Thoracic aorta (tissue), 2 donors: ENCODE measurements around the gene GGA2. TPM values are rescaled to one million over a fixed set of nuclear protein-coding genes. Genes with fewer than 3 reads are reported as not detected.

ENCODE experiments used
- ATAC-seq: fragments of 150-250 bp; one replicate; pipeline ENCODE4 v1.8.0; 2017; ENCODE audit warnings: low read depth; ENCODE audit not compliant: insufficient number of reproducible peaks, low FRiP score
- DNase-seq: peaks from one replicate; pipeline ENCODE4 v3.0.0-alpha.2; 2020; ENCODE audit warnings: low spot score
- H3K27ac ChIP-seq, 2 donors: fragments of 200-600 bp; sonication (generic); 1 replicate in 1 of 2; 2 replicates in 1 of 2; pipeline ENCODE4 v1.5.1; 2016; ENCODE audit warnings: mild to moderate bottlenecking in 2 of 2, moderate library complexity in 2 of 2
- H3K27me3 ChIP-seq: fragments of 200-600 bp; sonication (generic); replicated peaks from 2 replicates; pipeline ENCODE4 v1.6.0; 2016; ENCODE audit warnings: mild to moderate bottlenecking; ENCODE audit not compliant: insufficient read depth
- H3K36me3 ChIP-seq: fragments of 200-600 bp; sonication (generic); one replicate; pipeline ENCODE4 v1.5.1; 2016
- H3K4me1 ChIP-seq, 2 donors: fragments of 200-600 bp; sonication (generic); 1 replicate in 1 of 2; 2 replicates in 1 of 2; pipeline versions ENCODE4 v1.5.1 to v1.6.0; 2016; ENCODE audit warnings: low read depth in 2 of 2, mild to moderate bottlenecking in 1 of 2; ENCODE audit not compliant: control insufficient read depth in 1 of 2
- H3K4me3 ChIP-seq: fragments of 200-600 bp; sonication (generic); 2 replicates; pipeline ENCODE4 v1.5.1; 2016; ENCODE audit warnings: mild to moderate bottlenecking
- H3K9me3 ChIP-seq: fragments of 200-600 bp; sonication (generic); 2 replicates; pipeline ENCODE4 v1.5.1; 2016
- CTCF ChIP-seq: fragments of 200-600 bp; sonication (generic); IDR thresholded peaks from one replicate; pipeline ENCODE4 v1.5.1; 2019; ENCODE audit warnings: antibody characterized with exemption
- total RNA-seq, 2 donors: library from RNA; depleted of rRNA; stranded (reverse); fragments of >200 nt; gene quantifications; one replicate each; pipeline versions ENCODE4 v1.1.0 to v1.2.3, GENCODE V29; 2016

Gene GGA2
- total RNA-seq, 2 donors from 2014 or later, result 61.7 to 61.9 TPM

- H3K4me1 ChIP-seq, result peaks cover 9 to 21% of the 10 kb centered on the region in 2 donors
- peak; percentile 82 for DNase-seq
- no peaks in the 10 kb centered on the region for H3K9me3 ChIP-seq
- H3K27me3 ChIP-seq, result no peaks in the 10 kb centered on the region
- H3K27ac ChIP-seq, result peak overlapping the region; percentile 82 to 92
- ATAC-seq, result peak; percentile 98
- peak; percentile 18 for TF ChIP-seq CTCF
- H3K36me3 ChIP-seq, result peaks cover 3% of the 10 kb centered on the region
- H3K4me3 ChIP-seq, result peak overlapping the region; percentile 15
These were observed 86.7 kb downstream of the GGA2 start for GRCh38 chr16:23423496-23424049.

GRCh38 chr16:23420011-23420410, 90.3 kb downstream of the GGA2 start:
- H3K36me3 ChIP-seq, result peaks cover 24% of the 10 kb centered on the region
- no peak overlapping the region for H3K27ac ChIP-seq

GRCh38 chr16:23416816-23417215, 93.5 kb downstream of the GGA2 start:
- Histone ChIP-seq H3K36me3 (peaks cover 47% of the 10 kb centered on the region), H3K9me3 (no peaks in the 10 kb centered on the region), H3K4me1 (no peaks in the 10 kb centered on the region), H3K27ac (no peak overlapping the region), H3K27me3 (no peaks in the 10 kb centered on the region), H3K4me3 (no peak overlapping the region)
- no peak for TF ChIP-seq CTCF
- DNase-seq (no peak), ATAC-seq (no peak)

More at GRCh38 chr16:23420011-23420410, 90.3 kb downstream of the GGA2 start:
- no peak for TF ChIP-seq CTCF
- Histone ChIP-seq H3K4me3 (no peak overlapping the region), H3K4me1 (peaks cover 9 to 20% of the 10 kb centered on the region in 2 donors), H3K9me3 (no peaks in the 10 kb centered on the region), H3K27me3 (no peaks in the 10 kb centered on the region)
- DNase-seq (no peak), ATAC-seq (no peak)

- no peak for TF ChIP-seq CTCF
- no peaks in the 10 kb centered on the region for H3K4me1 ChIP-seq
- no peaks in the 10 kb centered on the region for H3K27me3 ChIP-seq
- H3K9me3 ChIP-seq, result no peaks in the 10 kb centered on the region
- H3K27ac ChIP-seq, result no peak overlapping the region
- H3K36me3 ChIP-seq, result peaks cover 47% of the 10 kb centered on the region
- DNase-seq (no peak), ATAC-seq (no peak)
- H3K4me3 ChIP-seq, result no peak overlapping the region
These were observed 95.6 kb downstream of the GGA2 start for GRCh38 chr16:23414731-23415130.

Other genes with a start within 250 kb of the GGA2 start
- gene SCNN1B, start 208.2 kb downstream of the GGA2 start, total RNA-seq, result 1 to 10 TPM in 1 of 2 donors, not detected in 1; 1.1 TPM
- gene COG7, start 57.3 kb downstream of the GGA2 start, total RNA-seq, result 10 to 100 TPM; 27.8 to 37.6 TPM
- gene EARS2, start 46.9 kb upstream of the GGA2 start, total RNA-seq, result 10 to 100 TPM; 26.3 to 29.8 TPM
- gene UBFD1, start 47.2 kb upstream of the GGA2 start, total RNA-seq, result 10 to 100 TPM; 56.0 to 84.9 TPM
- 10 to 100 TPM; 48.7 to 63.1 TPM for gene NDUFAB1, start 85.8 kb upstream of the GGA2 start, total RNA-seq
- gene PALB2, start 130.8 kb upstream of the GGA2 start, total RNA-seq, result 10 to 100 TPM in 1 of 2 donors, 1 to 10 TPM in 1; 5.1 to 14.2 TPM
- gene DCTN5, start 131.0 kb upstream of the GGA2 start, total RNA-seq, result 10 to 100 TPM; 23.5 to 38.3 TPM
- gene PLK1, start 168.4 kb upstream of the GGA2 start, total RNA-seq, result 1 to 10 TPM; 1.2 to 7.2 TPM
- 1 to 10 TPM in 1 of 2 donors, not detected in 1; 3.2 TPM for gene ERN2, start 202.7 kb upstream of the GGA2 start, total RNA-seq
- gene CHP2, start 244.5 kb upstream of the GGA2 start, total RNA-seq, result not detected